NK-92 treated with Interleukin-12 subunit alpha and Interleukin-12 subunit beta, amount 100 ng/mL, for 24 hours (cell line): Measurements from ENCODE around the gene PRICKLE3.
"Not testable (repeated sequence)": the region's sequence is repeated elsewhere in the genome, so short reads cannot be mapped to it uniquely, and the experiment has no call there.

Experiments used
- DNase-seq: peaks from one replicate; lab custom pipeline; 2025; lab: John Stamatoyannopoulos, UW

PRICKLE3 gene

DNA sequence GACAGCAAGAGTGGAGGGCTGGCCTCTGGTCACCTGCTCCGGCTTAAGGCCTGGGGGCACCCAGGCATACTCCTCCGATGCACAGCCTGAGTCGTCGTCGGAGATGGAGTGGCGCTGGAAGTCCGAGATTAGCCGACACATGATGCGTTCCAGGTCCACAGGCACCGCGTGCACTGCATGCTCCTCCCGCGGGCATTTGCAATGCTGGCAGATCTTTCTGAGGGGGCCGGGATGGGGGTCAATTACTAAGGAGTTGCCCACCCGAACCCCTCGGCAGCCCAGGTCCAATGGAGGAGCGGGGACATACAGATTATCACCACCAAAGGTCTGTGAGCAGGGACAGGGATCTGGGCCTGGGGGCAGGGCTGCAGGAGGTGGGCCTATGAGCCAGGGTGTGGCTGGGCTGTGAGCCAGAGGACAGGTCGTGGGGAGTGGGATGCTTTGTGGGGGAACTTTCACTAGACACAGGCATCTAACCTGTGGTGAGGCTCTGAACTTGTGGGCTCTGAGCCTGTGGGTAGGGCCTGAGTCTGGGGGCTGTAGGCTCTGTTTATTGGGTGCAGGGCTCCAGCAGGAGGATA is 2.4 kb downstream of the PRICKLE3 start:
- DNase-seq: no peak

DNA sequence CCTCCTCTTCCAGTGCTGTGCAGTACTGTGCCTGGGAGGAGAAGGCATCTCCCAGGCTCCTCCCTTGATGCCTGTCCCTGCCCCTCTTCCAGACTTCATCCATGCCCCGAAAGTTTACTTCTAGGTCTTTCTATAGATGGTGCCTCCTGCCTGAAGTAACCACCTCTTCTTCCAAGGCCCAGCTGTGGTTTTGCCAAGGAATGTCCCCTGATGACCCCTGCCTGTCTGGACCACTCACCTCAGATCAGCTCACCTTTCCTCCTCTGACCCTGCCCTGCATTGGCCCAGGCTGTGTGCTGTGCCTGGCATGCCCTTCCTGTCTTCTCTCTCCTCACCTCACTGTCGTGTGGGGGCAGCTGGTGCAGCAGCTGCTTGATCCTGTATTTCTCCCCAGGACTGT is 6.8 kb downstream of the PRICKLE3 start:
- no peak for DNase-seq

DNA sequence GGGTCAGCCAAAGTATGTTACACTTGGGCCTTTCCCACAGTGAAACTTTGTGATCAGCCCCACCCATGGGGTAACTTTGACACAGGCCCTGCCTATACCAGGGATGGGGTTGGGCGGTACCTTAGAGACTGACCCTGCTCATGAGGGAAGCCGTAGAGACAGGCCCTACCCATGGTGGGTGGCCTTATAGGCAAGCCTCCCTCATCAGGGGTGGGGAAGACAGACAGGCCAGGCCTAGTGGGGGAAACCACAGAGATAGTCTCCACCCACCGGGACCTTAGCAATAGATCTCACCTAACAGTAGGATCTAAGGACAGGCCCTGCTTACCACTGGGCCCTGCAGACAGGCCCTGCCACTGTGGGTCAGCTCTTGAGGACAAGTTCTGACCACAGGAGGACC is 7.6 kb downstream of the PRICKLE3 start:
- DNase-seq: no peak

DNA sequence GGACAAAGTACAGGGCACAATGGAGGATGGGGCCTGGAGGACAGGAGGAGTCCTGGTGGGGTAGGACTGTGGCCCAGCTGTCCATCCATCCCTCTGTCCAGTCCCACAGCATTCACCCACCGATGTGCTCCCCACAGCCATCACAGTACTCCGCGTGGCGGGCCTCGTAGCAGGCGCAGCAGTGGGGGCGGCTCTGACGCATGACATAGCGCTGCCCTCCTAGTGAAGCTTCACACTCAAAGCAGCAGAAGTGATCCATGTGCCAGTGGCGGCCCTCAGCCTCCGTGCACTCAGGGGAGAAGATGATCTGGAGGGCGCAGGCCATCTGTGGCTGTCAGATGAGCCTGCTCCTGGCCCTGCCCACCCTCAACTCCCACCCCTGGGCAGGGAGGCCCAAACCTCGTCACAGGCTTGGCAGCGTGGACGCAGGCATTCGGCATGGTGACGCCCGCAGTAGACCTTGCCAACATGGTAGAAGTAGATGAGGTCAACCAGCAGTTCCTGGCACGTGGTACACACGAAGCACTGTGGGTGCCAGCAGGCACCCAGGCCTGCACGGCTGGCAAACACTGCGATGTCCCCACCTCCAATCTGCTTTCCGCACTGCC is 8.2 kb downstream of the PRICKLE3 start:
- DNase-seq: no peak

DNA sequence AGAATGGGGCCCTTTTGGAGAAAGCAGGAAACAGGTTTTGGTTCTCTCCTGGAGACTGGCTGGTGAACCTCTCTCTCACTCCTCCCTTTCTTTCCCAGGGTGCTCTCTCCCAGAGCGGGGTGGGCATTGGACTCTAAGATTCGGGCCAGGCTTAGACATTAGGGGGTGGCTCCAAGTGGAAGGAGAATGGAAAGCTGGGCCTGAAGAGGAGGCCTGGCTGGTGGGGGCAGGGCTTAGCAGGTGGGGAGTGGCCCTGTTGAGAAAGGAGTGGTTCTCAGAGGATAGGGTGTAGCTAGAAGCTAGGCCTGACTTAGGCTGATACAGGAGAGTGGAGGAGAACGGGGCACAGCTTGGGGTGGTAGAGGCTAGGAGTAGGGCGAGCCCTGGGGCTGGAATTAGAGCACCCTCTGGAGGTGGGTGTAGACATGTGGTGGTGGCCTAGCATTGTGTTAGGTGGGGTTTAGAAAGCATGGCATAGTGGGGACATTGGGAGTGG is 8.8 kb downstream of the PRICKLE3 start:
- no peak for DNase-seq

DNA sequence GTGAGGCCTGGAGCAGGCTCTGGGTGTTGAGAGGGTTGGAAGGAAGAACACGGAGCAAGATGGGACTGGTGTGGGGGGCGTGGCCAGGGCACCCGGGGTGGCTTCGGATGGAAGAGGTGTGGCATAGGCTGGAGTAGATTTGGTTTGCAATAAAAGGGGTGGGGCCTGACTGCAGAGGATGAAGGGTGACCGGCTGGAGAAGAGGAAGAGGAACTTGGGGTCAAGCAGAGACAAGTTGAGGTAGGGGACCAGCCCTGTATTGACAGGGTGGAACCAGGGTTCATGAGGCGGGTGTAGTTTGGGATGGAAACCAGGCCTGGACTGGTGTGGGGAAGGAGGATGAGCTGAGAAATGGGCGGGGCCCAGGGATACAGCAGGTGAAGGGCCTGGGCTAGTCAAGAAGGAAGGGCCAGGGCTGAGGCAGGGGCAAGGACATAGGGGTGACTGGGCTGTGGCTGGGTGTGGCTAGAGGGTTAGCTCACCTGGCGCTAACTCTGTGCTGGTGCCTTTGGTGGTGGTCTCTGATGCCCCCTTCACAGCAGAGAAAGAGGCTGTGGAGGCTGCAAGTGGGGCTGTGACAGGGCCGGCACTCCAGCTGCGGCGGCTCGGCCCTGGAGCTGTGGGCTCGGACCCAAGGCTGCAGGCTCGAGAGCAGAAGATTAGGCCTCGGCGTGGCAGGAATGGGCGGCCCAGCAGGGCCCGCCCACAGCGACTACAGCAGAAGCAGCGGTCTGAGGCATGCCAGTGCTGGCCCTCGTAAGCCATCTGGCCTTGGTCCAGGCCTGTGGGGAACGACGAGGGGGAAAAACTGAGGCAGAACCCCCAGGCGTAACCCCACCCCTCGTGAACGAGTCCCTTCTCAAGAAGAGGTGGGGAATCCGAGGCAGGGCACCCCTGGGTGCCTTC is 9.5 kb downstream of the PRICKLE3 start:
- no peak for DNase-seq

DNA sequence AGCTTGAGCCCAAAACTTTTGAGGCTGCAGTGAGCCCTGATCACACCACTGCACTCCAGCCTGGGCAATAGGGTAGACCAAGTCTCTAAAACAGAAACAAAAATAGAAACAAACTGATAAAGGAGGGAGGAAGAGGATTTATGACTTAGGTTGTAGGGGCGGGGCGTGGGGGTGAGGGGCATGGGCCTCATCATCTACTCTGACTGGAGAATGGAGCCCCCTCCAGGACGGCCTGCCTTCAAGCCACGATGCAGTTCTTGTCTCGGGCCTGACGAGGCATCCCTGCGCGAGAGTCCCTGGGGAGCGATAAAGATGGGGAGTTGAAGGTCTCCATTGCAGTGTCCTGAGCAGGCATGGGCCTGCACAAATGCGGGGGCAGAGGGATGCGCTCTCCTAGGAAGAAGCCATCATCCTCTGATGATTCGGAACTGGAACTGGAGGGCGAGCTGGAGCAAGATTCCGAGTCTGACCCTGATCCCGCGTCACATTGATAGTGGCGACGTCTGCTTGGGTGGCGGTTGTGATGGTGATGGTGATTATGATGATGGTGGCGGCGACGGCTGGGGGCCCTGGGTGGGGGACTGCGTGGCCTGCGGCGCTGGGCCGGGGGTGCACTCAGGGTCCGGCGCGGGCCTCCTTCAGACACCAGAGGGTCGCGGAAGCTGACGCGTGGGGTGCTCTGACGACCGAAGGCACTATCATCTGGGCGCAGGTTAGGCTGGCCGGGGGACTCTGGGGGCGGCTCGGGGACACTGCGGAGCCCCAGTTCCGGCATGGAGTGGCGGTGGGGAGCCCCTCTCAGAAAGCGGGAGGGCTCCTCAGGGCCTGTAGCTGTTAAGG is 10.5 kb downstream of the PRICKLE3 start:
- no peak for DNase-seq

DNA sequence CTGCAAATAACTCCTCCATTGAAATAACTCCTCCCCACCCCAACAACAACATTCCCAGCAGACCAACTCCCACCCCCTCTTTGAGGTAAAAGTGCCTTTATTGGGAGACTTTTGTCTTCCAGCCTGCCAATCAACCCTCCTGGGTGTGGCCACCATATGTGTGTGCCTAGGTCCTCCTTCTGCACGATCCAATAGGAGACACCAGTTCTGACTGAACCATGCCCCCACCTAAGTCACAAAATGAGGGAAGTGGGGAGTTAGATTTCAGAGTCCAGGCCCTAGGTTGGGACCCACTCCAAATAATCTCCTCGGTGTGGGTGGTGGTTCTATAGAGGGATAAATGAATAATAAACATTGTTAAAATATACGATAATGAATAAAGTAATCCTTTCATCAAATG is 11.4 kb downstream of the PRICKLE3 start:
- no peak for DNase-seq

DNA sequence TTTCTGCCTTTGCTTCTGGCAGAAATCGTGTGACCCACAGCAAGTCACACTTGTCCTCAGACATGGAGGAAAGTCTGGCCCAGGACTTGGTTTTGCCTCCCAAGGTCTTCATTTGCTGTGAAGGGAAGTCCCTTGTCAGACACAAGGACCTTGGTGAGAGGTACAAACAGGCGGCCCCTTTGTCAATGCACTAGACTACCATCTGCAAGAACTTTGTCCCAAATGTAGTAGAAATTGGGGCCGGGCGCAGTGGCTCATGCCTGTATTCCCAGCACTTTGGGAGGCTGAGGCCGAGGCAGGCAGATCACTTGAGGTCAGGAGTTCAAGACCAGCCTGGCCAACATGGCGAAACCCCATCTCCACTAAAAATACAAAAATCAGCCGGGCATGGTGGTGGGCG is 12.6 kb downstream of the PRICKLE3 start:
- not testable (repeated sequence) for DNase-seq

DNA sequence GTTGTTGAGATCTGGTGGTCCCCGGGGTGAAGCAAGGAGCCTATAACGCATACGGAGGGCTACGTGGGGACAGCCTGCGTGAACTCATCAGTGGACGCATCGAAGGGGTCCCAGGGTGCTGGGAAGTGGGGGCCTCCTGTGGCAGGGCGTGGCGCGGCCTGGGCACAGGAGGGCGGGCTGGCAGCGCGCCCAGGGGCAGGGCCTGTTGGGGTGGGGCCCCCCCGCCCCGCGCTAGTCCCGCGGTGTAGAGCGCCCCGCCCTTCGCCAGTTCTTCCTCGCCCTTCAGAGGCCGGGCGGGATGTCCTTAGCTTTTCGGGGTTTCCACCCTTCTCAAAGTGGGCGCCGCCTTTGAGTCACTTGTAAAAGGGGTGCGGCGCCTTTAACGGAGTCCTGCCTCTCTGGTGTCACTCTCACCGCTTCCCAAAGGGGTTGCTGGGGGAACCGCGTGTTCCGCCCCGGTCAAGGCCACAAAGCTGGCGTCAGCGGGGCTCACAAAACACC is 13.8 kb downstream of the PRICKLE3 start:
- peak; percentile 76 for DNase-seq

DNA sequence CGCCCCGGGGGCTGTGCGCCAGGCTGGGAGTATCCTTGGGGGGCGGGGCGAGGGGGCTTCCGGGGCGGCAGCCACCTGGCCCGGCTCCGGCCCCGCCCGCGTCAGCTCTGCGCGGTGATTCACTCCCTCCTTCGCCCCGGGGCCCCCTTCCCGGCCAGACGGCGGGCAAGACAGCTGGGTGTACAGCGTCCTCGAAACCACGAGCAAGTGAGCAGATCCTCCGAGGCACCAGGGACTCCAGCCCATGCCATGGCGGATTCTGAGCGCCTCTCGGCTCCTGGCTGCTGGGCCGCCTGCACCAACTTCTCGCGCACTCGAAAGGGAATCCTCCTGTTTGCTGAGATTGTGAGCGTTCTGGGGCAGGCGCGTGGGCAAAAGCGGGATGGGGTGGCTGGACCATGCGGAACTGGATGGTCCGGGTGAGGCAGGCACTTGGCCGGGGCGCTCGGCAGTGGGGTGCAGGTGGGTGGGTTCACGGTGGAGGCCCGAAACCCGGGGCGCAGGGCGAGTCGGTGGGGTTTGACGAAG is 14.4 kb downstream of the PRICKLE3 start, which contains the start of gene PLP2:
TSS of gene PLP2 (plus strand) at position 147 of the 528 bp plus-strand sequence. CDS start at position 250, 103 bp downstream.
- peak; percentile 66 for DNase-seq

DNA sequence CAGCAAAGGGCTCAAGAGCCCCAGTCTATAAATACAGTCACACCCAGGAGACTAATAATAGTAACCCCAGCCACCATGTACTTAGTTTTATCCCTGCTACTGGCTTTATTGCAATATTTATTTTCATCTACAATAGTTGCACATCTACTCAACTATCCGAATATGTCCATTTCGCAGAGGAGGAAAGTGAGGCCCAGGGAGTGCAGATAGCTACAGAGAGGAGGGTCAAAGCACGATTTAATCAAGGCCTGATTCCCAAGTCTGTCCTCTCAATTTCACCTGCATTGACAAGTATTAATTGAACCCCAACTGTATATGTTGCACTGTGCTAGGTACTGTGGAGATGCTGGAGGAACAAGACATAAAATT is 18.4 kb downstream of the PRICKLE3 start:
- no peak for DNase-seq

DNA sequence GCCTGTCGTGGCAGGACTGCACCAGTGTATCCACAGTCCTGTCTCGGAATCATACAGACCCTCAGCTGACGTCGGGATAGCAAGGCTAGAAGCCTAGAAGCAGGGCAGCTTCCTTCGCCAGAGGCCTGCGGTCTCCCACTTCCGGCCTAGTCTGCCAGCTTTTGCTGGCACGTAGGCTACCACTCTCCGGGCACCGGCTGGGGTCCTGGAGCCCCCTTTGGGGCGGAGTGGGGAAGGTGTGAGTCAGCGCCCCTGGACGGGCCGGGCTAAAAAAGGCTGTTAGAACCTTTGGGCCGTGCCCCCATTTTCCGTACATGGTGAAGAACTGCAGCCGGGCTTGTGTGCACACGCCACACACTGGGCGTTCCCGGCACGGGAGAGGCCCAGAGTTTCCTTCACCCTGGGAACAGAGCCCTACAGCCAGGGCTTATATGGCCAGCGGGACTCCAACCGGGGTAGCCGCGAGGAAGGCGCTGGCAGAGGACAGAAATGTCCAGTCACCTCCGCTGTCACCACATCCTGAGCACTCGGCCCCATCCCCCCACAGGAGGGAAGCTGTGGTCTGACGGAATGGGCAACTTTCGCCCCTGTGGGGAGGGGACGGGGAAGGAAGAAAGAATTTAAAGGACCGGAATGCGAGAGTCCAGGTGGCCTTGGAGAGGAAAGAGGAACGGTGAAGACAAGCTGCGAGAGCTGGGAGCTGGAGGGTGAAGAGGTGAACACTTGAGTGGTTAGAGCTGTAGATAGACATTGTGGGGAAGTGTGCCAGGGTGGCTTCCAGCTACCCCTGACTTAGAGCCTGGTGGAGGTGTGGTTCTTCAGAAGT is 19.0 kb downstream of the PRICKLE3 start:
- DNase-seq: peak; percentile 28

DNA sequence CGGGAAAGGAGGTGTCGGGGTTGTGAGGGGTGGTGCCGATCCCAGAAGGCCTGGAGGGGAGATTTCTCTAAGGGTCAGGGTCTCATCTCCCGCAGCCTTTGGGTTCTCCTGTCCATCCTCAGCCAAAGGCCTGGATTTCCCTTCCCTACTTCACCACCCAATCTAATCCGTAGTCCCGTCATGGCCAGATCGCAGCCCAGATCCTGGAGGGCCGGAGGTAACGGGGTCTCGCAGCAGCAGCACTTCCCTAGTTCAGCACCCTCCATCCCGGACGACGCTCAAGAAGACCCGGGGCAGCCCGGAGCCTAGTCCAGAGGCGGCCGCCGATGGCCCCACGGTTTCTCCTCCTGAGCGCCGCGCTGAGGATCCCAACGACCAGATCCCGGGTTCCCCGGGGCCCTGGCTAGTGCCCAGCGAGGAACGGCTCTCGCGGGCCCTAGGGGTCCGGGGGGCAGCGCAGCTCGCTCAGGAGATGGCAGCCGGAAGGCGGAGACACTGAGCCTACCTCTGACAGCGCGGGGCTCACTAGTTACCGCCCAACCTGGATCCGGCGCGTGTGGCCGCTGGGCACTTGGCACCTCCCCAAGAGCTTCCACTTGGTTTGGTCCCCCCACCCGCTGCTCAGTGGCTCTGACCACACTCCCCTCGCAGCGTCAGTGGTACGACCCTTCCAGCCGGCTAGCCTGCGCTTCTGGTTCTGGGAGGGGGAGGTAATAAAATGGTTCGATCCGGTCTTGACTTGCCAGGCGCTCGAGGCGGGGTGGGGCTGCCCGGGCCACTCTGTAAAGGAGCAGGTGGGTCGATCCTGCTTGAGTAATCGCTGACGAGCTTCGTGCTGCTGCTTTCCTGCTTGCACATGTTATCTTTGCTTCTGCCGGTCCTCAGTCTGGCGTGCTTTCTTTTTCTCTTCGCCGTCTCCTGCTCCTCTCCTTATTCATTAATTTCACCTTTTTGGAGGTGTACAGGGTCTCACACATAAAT is 20.0 kb downstream of the PRICKLE3 start:
- DNase-seq: no peak

DNA sequence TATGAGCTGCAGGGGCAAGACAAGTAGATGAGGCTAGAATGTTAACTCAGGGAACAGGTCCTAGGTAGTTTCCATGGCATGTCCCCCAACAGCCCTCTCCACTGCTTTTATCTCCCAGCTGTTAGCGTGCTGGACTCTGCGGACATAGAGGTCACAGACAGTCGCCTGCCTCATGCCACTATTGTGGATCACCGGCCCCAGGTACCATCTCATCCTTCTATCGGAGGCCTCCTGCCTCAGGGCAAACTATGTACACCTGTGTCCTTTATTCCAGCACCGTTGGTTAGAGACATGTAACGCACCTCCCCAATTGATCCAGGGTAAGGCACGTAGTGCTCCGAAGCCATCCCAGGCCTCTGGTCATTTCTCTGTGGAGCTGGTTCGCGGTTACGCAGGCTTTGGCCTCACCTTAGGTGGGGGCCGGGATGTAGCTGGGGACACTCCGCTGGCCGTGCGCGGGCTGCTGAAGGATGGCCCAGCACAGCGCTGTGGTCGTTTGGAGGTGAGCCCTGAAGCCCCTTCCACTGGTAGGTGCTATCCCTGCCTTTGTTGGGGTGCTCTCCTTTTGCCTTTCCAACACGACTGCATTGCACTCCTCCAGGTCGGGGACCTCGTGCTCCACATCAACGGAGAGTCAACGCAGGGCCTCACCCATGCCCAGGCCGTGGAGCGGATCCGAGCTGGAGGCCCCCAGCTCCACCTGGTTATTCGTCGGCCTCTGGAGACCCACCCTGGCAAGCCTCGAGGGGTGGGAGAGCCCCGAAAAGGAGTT is 21.4 kb downstream of the PRICKLE3 start:
- DNase-seq: no peak

DNA sequence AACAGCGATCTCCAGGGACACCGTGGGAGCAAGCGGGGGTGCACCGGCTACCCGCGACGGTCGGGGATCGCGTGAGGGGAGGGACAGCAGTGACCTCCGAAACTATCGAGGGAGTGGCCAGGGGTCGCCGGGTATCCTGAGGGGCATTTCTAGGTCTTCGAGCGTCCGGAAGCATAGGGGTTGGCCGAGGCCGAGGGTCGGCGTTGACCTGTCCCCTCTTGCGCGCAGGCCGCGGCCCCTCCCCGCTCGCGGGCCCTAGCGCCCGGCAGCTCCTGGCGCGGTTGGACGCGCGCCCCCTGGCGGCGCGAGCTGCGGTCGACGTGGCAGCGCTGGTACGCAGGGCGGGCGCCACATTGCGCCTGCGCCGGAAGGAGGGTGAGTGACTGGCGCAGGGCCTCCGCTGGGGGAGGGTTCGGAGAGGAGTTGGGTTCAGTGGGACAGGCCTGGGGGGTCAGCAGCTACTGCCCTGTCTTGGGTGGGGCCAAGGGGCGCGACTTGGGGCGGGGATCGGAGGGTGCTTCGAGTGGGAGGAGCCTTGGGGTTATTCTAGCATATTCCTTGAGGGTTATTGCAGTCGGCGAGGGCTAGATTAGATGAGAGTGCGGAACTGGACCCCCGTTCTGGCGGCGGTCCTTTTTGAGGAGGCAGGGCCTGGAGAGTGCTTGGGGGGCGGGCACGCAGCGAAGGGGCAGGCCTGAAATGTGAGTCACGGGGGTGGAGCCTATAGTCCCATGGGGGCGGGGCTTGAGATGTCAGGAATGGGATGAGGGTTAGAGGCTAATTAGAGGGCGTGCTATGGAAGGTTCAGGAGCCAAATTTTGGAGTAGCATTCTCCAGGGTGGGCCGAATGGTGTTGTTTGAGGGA is 22.4 kb downstream of the PRICKLE3 start:
- DNase-seq: peak; percentile 68

DNA sequence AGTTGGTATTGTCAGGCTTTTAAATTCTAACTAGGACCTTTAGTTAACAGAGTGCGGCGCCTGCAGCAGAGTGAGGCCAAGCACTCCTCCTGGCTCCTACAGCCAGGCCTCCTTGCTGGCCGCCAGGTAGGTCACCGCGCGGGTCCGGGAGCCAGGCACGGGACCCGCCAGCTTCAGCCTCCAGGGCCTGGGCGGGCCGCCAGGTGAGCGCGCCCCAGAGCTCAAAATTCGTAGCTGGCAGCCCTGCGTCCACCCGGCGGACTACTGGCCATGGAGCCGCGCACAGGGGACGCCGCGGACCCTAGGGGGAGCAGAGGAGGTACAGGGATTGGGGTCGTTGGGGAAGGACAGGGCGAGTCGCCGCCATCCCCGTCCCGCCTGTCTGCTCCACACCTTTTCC is 23.6 kb downstream of the PRICKLE3 start, which contains the start of gene MAGIX:
TSS of gene MAGIX (plus strand) at position 139 of the 400 bp plus-strand sequence. CDS start at position 271, 132 bp downstream.
- no peak for DNase-seq
